T-helper 9 cell (primary cell): Measurements from ENCODE around the gene POLN.
"Not testable (repeated sequence)": the region's sequence is repeated elsewhere in the genome, so short reads cannot be mapped to it uniquely, and the experiment has no call there.

Experiments
- DNase-seq: peaks from one replicate; pipeline ENCODE4 v3.0.0-alpha.2; 2020

POLN gene

GRCh38 chr4:2275044-2275397 lies 33.1 kb upstream of the POLN start:
- not testable (repeated sequence) for DNase-seq

GRCh38 chr4:2274320-2275043 lies 32.6 kb upstream of the POLN start:
- no peak for DNase-seq

GRCh38 chr4:2273657-2274319 lies 31.9 kb upstream of the POLN start:
- DNase-seq, result no peak

GRCh38 chr4:2273221-2273620 lies 31.3 kb upstream of the POLN start:
- DNase-seq, result no peak

GRCh38 chr4:2272828-2273120 lies 30.9 kb upstream of the POLN start:
- DNase-seq, result no peak

- no peak for DNase-seq
Measured at GRCh38 chr4:2272026-2272827, 30.3 kb upstream of the POLN start.

GRCh38 chr4:2271279-2272025 lies 29.5 kb upstream of the POLN start:
- DNase-seq, result no peak

- no peak for DNase-seq
Measured at GRCh38 chr4:2270341-2271165, 28.6 kb upstream of the POLN start.

GRCh38 chr4:2269618-2270163 lies 27.8 kb upstream of the POLN start:
- no peak for DNase-seq

- no peak for DNase-seq
Measured at GRCh38 chr4:2269206-2269531, 27.2 kb upstream of the POLN start.

- no peak for DNase-seq
Measured at GRCh38 chr4:2268357-2269205, 26.7 kb upstream of the POLN start.

- DNase-seq, result no peak
Measured at GRCh38 chr4:2267841-2268240, 25.9 kb upstream of the POLN start.

GRCh38 chr4:2267320-2267811 lies 25.4 kb upstream of the POLN start:
- DNase-seq, result no peak

GRCh38 chr4:2266821-2267220 lies 24.9 kb upstream of the POLN start:
- DNase-seq, result no peak

- DNase-seq, result no peak
Measured at GRCh38 chr4:2266181-2266580, 24.3 kb upstream of the POLN start.

GRCh38 chr4:2265113-2266110 lies 23.5 kb upstream of the POLN start:
- DNase-seq, result no peak

- no peak for DNase-seq
Measured at GRCh38 chr4:2264481-2265041, 22.6 kb upstream of the POLN start.

GRCh38 chr4:2263926-2264321 lies 22.0 kb upstream of the POLN start:
- DNase-seq, result no peak

GRCh38 chr4:2262944-2263250 lies 21.0 kb upstream of the POLN start:
- DNase-seq, result no peak
